Type B pancreatic cell (in vitro differentiated cells): ENCODE measurements around the gene TM4SF20. TPM values are rescaled to one million over a fixed set of nuclear protein-coding genes. Genes with fewer than 3 reads are reported as not detected.

ENCODE experiments used
- DNase-seq: peaks from one replicate; pipeline ENCODE4 v3.0.0; 2021; ENCODE audit warnings: mixed read lengths; ENCODE audit not compliant: unreplicated experiment; ENCODE audit errors: extremely low spot score
- H3K27ac Mint-ChIP-seq: 2 replicates; pipeline ENCODE4 v1.8.0; 2021; ENCODE audit warnings: mild to moderate bottlenecking, mixed read lengths
- H3K27me3 Mint-ChIP-seq: 2 replicates; pipeline ENCODE4 v1.8.0; 2021; ENCODE audit warnings: mixed read lengths
- H3K36me3 Mint-ChIP-seq: 2 replicates; pipeline ENCODE4 v1.8.0; 2021; ENCODE audit warnings: mixed read lengths
- H3K4me1 Mint-ChIP-seq: one replicate; pipeline ENCODE4 v1.8.0; 2021; ENCODE audit warnings: mixed read lengths; ENCODE audit not compliant: unreplicated experiment
- H3K4me3 Mint-ChIP-seq: 2 replicates; pipeline ENCODE4 v1.8.0; 2021; ENCODE audit warnings: mild to moderate bottlenecking, mixed read lengths
- H3K9me3 Mint-ChIP-seq: 2 replicates; pipeline ENCODE4 v1.8.0; 2021; ENCODE audit warnings: mixed read lengths
- total RNA-seq: library from RNA; stranded (reverse); gene quantifications from 2 replicates; pipeline ENCODE4 v1.2.1, GENCODE V29; 2021; ENCODE audit warnings: low replicate concordance
- TF ChIP-seq, protein P1 (sequence below): fragments of 200-600 bp; sonication (generic); conservative IDR thresholded peaks from 2 replicates; pipeline ENCODE4 v1.5.0; 2021; ENCODE audit warnings: antibody characterized with exemption, mild to moderate bottlenecking

Gene TM4SF20
- total RNA-seq, 1 donor from 2014 or later, result 3.7 TPM

DNA sequence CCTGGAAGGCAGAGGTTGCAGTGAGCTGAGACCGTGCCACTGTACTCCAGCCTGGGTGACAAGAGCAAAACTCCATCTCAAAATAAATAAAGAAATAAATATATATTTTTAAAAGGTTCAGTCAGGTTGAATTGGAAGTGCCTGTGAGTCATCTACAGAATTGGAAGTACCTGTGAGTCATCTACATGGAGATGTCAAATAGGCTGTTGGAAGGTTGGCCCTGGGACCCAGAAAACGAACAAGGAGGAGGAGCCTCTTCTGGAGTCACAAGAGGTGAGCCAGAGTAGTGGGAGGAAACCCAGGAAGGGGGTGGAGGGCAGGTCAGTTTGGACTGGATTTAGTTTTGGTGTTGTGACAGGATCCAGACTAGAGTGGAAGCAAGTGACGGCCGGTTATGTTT lies 23.9 kb upstream of the TM4SF20 start:
- no peaks in the 10 kb centered on the region for H3K36me3 Mint-ChIP-seq
- H3K4me1 Mint-ChIP-seq, result peaks cover 18% of the 10 kb centered on the region
- no peak overlapping the region for H3K27ac Mint-ChIP-seq

DNA sequence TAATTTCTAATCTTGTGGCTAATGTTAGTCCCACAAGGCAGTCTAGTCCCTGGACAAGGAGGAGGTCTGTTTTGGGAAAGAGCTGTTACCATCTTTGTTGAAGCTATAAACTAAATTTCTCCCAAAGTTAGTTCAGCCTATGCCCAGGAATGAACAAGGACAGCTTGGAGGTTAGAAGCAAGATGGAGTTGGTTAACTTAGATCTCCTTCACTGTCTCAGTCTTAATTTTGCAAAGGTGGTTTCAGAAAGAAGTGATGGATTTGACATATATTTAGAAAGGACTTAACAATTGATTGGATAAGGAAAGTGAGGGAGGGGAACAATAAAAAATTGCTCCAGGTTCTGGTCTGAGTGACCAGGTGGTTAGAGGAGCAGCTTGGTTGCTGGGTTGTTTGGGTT lies 23.2 kb upstream of the TM4SF20 start:
- Mint-ChIP-seq H3K27ac (no peak overlapping the region), H3K36me3 (no peaks in the 10 kb centered on the region), H3K4me1 (peaks cover 12% of the 10 kb centered on the region), H3K4me3 (no peak overlapping the region), H3K9me3 (no peaks in the 10 kb centered on the region), H3K27me3 (no peaks in the 10 kb centered on the region)
- TF ChIP-seq, protein P1, sequence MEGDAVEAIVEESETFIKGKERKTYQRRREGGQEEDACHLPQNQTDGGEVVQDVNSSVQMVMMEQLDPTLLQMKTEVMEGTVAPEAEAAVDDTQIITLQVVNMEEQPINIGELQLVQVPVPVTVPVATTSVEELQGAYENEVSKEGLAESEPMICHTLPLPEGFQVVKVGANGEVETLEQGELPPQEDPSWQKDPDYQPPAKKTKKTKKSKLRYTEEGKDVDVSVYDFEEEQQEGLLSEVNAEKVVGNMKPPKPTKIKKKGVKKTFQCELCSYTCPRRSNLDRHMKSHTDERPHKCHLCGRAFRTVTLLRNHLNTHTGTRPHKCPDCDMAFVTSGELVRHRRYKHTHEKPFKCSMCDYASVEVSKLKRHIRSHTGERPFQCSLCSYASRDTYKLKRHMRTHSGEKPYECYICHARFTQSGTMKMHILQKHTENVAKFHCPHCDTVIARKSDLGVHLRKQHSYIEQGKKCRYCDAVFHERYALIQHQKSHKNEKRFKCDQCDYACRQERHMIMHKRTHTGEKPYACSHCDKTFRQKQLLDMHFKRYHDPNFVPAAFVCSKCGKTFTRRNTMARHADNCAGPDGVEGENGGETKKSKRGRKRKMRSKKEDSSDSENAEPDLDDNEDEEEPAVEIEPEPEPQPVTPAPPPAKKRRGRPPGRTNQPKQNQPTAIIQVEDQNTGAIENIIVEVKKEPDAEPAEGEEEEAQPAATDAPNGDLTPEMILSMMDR, result no peak
- DNase-seq, result no peak

More for the DNA sequence above, 23.9 kb upstream of the TM4SF20 start:
- Mint-ChIP-seq H3K9me3 (no peaks in the 10 kb centered on the region), H3K27me3 (no peaks in the 10 kb centered on the region), H3K4me3 (no peak overlapping the region)
- TF ChIP-seq, protein P1, result no peak
- DNase-seq, result no peak

DNA sequence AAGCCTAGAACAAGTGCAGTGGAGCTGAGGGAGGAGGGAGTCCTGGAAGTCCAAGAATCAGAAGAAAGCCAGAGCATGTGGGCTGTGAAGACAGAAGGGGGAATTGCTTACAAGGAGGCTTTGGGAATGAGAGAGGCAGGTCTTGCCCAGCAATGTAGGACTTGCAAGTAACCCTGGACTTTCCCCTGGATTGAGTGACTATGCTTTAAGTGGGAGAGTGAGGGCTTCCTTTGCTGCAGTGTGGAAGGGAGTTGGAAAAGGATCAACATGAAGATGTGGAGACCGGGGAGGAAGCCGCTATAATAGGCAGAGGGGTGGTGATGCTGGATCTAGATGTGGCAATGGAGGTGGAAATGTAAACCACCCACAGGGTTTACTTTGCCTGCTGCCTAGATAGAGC lies 22.4 kb upstream of the TM4SF20 start:
- no peak for DNase-seq
- H3K9me3 Mint-ChIP-seq, result no peaks in the 10 kb centered on the region
- no peaks in the 10 kb centered on the region for H3K36me3 Mint-ChIP-seq
- no peaks in the 10 kb centered on the region for H3K27me3 Mint-ChIP-seq
- H3K4me1 Mint-ChIP-seq, result peaks cover 7% of the 10 kb centered on the region
- TF ChIP-seq, protein P1, result no peak
- H3K27ac Mint-ChIP-seq, result peak overlapping the region; percentile 2
- no peak overlapping the region for H3K4me3 Mint-ChIP-seq

DNA sequence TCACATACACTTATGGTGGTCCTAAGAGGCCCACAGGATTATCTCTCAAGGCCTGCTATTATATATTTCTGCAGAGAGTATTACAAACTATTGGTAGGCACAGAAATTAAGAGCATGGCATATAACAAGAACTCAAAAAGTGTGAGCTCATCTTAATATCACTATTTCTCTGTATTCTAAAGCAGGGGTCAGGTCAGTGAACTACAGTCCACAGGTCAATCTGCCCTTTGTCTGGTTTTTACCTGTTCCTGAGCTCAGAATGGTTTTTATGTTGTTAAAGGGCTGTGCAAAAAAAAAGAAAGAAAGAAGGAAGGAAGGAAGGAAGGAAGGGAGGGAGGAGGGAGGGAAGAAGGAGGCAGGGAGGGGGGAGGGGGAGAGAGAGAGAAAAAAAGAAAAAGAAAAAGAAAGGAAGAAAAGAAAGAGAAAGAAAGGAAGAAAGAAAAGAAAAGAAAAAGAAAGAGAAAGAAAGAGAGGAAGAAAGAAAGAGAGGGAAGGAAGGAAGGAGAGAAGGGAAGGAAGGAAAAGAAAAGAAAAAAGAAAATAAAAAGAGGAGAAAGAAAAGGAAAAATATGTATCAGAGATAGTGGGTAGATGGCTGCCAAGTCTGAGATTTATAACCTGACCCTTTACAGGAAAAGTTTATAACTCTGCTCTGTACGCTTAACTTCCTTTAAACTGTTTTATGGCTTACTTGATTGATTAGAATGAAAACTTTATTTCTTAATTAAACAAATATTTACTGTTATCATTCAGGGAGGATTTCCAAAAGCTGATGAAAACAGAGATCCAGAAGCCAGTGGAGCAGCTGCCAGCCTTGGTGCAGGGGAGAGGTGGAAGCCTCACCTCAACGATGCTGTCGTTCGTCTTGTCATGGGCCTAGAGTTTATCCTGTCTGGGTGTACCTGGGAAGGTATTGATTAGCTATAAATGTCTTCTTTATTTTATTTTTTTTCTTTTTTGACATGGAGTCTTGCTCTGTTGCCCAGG lies 19.9 kb upstream of the TM4SF20 start:
- TF ChIP-seq, protein P1, result no peak
- Mint-ChIP-seq H3K27ac (no peak overlapping the region), H3K4me3 (no peak overlapping the region), H3K9me3 (no peaks in the 10 kb centered on the region), H3K27me3 (no peaks in the 10 kb centered on the region), H3K36me3 (no peaks in the 10 kb centered on the region), H3K4me1 (no peaks in the 10 kb centered on the region)
- DNase-seq, result no peak

DNA sequence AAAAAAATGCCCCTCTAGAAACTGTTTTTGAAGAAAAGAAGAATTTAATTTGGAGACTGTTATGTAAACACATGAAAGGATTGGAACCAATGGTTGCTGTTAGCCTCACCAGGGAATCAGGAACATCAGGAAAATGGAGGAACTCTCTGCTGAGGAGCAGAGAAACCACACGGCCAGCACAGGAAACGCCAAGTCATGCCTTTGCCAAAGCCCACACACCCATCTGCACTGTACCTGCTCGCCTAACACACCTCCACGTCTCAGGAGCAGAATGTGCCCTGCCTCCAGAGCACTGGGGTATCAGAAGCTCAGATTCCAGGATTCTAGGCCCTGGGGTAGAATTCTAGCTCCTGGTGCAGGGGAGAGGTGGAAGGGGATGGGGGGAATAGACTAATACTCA lies 18.5 kb upstream of the TM4SF20 start:
- no peaks in the 10 kb centered on the region for H3K9me3 Mint-ChIP-seq
- DNase-seq, result no peak
- H3K27me3 Mint-ChIP-seq, result no peaks in the 10 kb centered on the region
- H3K4me1 Mint-ChIP-seq, result no peaks in the 10 kb centered on the region
- H3K4me3 Mint-ChIP-seq, result no peak overlapping the region
- no peaks in the 10 kb centered on the region for H3K36me3 Mint-ChIP-seq
- H3K27ac Mint-ChIP-seq, result no peak overlapping the region
- TF ChIP-seq, protein P1, result no peak
